Renal cortical epithelial cell (primary cell): ENCODE results near the gene SUSD3. TPM values are rescaled to one million over a fixed set of nuclear protein-coding genes. Genes with fewer than 3 reads are reported as not detected.
"Not testable (repeated sequence)": the region's sequence is repeated elsewhere in the genome, so short reads cannot be mapped to it uniquely, and the experiment has no call there.

Experiments used
- DNase-seq: peaks from one replicate; pipeline ENCODE4 v3.0.0-alpha.2; 2011; ENCODE audit warnings: low read depth
- total RNA-seq: library from RNA; depleted of rRNA; stranded (reverse); fragments of >200 nt; gene quantifications from 2 replicates; pipeline ENCODE4 v1.2.3, GENCODE V29; 2014

SUSD3 gene
- 5.1 and 6.9 TPM in 2 replicates for total RNA-seq

GRCh38 chr9:93058355-93059010 is at the start of gene SUSD3:
Gene SUSD3, plus strand, starts transcription at chr9:93058701. Its CDS starts 42 bp downstream, at chr9:93058743.
- peak; percentile 78 for DNase-seq

- no peak for DNase-seq
Observed at GRCh38 chr9:93009337-93010015, 49.0 kb upstream of the SUSD3 start.

GRCh38 chr9:93010056-93010455 is 48.4 kb upstream of the SUSD3 start:
- no peak for DNase-seq

GRCh38 chr9:93010704-93011103 is 47.8 kb upstream of the SUSD3 start:
- no peak for DNase-seq

GRCh38 chr9:93011114-93011513 is 47.4 kb upstream of the SUSD3 start:
- no peak for DNase-seq

GRCh38 chr9:93012963-93013855 is 45.3 kb upstream of the SUSD3 start:
- DNase-seq = no peak

- DNase-seq = no peak
Observed at GRCh38 chr9:93013856-93014582, 44.5 kb upstream of the SUSD3 start.

- DNase-seq = not testable (repeated sequence)
Observed at GRCh38 chr9:93015190-93015589, 43.3 kb upstream of the SUSD3 start.

- no peak for DNase-seq
Observed at GRCh38 chr9:93017621-93018020, 40.9 kb upstream of the SUSD3 start.

GRCh38 chr9:93020151-93020550 is 38.4 kb upstream of the SUSD3 start:
- no peak for DNase-seq

- DNase-seq = no peak
Observed at GRCh38 chr9:93020771-93021670, 37.5 kb upstream of the SUSD3 start.

GRCh38 chr9:93022066-93022465 is 36.4 kb upstream of the SUSD3 start:
- no peak for DNase-seq

GRCh38 chr9:93022721-93023520 is 35.6 kb upstream of the SUSD3 start:
- DNase-seq = no peak

GRCh38 chr9:93023521-93023815 is 35.0 kb upstream of the SUSD3 start:
- no peak for DNase-seq

- DNase-seq = no peak
Observed at GRCh38 chr9:93024646-93024910, 33.9 kb upstream of the SUSD3 start.

GRCh38 chr9:93024986-93025630 is 33.4 kb upstream of the SUSD3 start:
- no peak for DNase-seq

- DNase-seq = no peak
Observed at GRCh38 chr9:93025736-93026135, 32.8 kb upstream of the SUSD3 start.

GRCh38 chr9:93026640-93027039 is 31.9 kb upstream of the SUSD3 start:
- DNase-seq = no peak

- DNase-seq = no peak
Observed at GRCh38 chr9:93027750-93028149, 30.8 kb upstream of the SUSD3 start.

- DNase-seq = no peak
Observed at GRCh38 chr9:93028448-93029006, 30.0 kb upstream of the SUSD3 start.
